Measurements from ENCODE around the gene TTBK2. TPM values are rescaled to one million over a fixed set of nuclear protein-coding genes. Genes with fewer than 3 reads are reported as not detected.

The TTBK2 gene
- total RNA-seq, 2 donors from 2014 or later = 17.9 to 24.8 TPM

GRCh38 chr15:42725331-42725903, 195.2 kb downstream of the TTBK2 start:
- peaks cover 11% of the 10 kb centered on the region for H3K4me1 ChIP-seq (ENCODE audit: control insufficient read depth, insufficient read depth, low read length)
- TF ChIP-seq CTCF (conservative IDR thresholded peaks at IDR 0.05) = no peak
- peaks cover 42% of the 10 kb centered on the region for H3K36me3 ChIP-seq (ENCODE audit: control insufficient read depth, insufficient read depth, low read length)
- H3K27ac ChIP-seq (ENCODE audit: low read depth, low read length) = no peak overlapping the region
- peaks cover 50% of the 10 kb centered on the region for H3K36me3 Mint-ChIP-seq (ENCODE audit: low read depth)
- no peaks in the 10 kb centered on the region for H3K27me3 ChIP-seq (ENCODE audit: control insufficient read depth, insufficient read depth, low read length, poor library complexity, severe bottlenecking)
- no peak overlapping the region for H3K9ac ChIP-seq (ENCODE audit: extremely low read depth, low read length, poor library complexity, severe bottlenecking)
- WGBS, 2 experiments (ENCODE audit: insufficient coverage in 1 of 2, insufficient read length in 1 of 2) = 69 to 82% methylated on average over 7 to 12 of the region's 12 CpGs
- no peak for DNase-seq
- H3K27me3 Mint-ChIP-seq (ENCODE audit: insufficient read depth) = no peaks in the 10 kb centered on the region
- peaks cover 12% of the 10 kb centered on the region for H3K4me1 Mint-ChIP-seq
- H3K4me3 ChIP-seq (ENCODE audit: low read length) = no peak overlapping the region
- H3K9me3 Mint-ChIP-seq = no peaks in the 10 kb centered on the region
- no peaks in the 10 kb centered on the region for H3K9me3 ChIP-seq (ENCODE audit: control insufficient read depth, low read length)
- no peak overlapping the region for H3K27ac Mint-ChIP-seq
- no peak overlapping the region for H3K4me3 Mint-ChIP-seq

GRCh38 chr15:42724276-42724675, 196.3 kb downstream of the TTBK2 start:
- TF ChIP-seq CTCF (conservative IDR thresholded peaks at IDR 0.05) = no peak
- H3K27me3 ChIP-seq (ENCODE audit: control insufficient read depth, insufficient read depth, low read length, poor library complexity, severe bottlenecking) = no peaks in the 10 kb centered on the region
- H3K9me3 ChIP-seq (ENCODE audit: control insufficient read depth, low read length) = no peaks in the 10 kb centered on the region
- Mint-ChIP-seq H3K4me3 (no peak overlapping the region), H3K9me3 (no peaks in the 10 kb centered on the region), H3K36me3 (ENCODE audit: low read depth) (peaks cover 47% of the 10 kb centered on the region), H3K27me3 (ENCODE audit: insufficient read depth) (no peaks in the 10 kb centered on the region), H3K4me1 (peaks cover 12% of the 10 kb centered on the region), H3K27ac (no peak overlapping the region)
- H3K27ac ChIP-seq (ENCODE audit: low read depth, low read length) = no peak overlapping the region
- no peak overlapping the region for H3K4me3 ChIP-seq (ENCODE audit: low read length)
- no peak overlapping the region for H3K9ac ChIP-seq (ENCODE audit: extremely low read depth, low read length, poor library complexity, severe bottlenecking)
- peaks cover 46% of the 10 kb centered on the region for H3K36me3 ChIP-seq (ENCODE audit: control insufficient read depth, insufficient read depth, low read length)
- H3K4me1 ChIP-seq (ENCODE audit: control insufficient read depth, insufficient read depth, low read length) = peaks cover 11% of the 10 kb centered on the region
- no peak for DNase-seq
- 89 to 94% methylated on average over 4 to 6 of the region's 6 CpGs for WGBS, 2 experiments (ENCODE audit: insufficient coverage in 1 of 2, insufficient read length in 1 of 2)

GRCh38 chr15:42723068-42723467, 197.5 kb downstream of the TTBK2 start:
- peaks cover 46% of the 10 kb centered on the region for H3K36me3 ChIP-seq (ENCODE audit: control insufficient read depth, insufficient read depth, low read length)
- H3K36me3 Mint-ChIP-seq (ENCODE audit: low read depth) = peaks cover 38% of the 10 kb centered on the region
- peak; percentile 75 for TF ChIP-seq CTCF (conservative IDR thresholded peaks at IDR 0.05)
- peaks cover 11% of the 10 kb centered on the region for H3K4me1 ChIP-seq (ENCODE audit: control insufficient read depth, insufficient read depth, low read length)
- no peaks in the 10 kb centered on the region for H3K9me3 ChIP-seq (ENCODE audit: control insufficient read depth, low read length)
- no peak for DNase-seq
- WGBS, 2 experiments (ENCODE audit: insufficient coverage in 1 of 2, insufficient read length in 1 of 2) = 77 to 90% methylated on average over 3 to 4 of the region's 4 CpGs
- no peak overlapping the region for H3K4me3 Mint-ChIP-seq
- H3K4me1 Mint-ChIP-seq = peaks cover 12% of the 10 kb centered on the region
- H3K27ac ChIP-seq (ENCODE audit: low read depth, low read length) = no peak overlapping the region
- H3K27me3 ChIP-seq (ENCODE audit: control insufficient read depth, insufficient read depth, low read length, poor library complexity, severe bottlenecking) = no peaks in the 10 kb centered on the region
- peak overlapping the region; percentile 76 for H3K27ac Mint-ChIP-seq
- H3K9ac ChIP-seq (ENCODE audit: extremely low read depth, low read length, poor library complexity, severe bottlenecking) = peak overlapping the region; percentile 17
- H3K9me3 Mint-ChIP-seq = no peaks in the 10 kb centered on the region
- H3K27me3 Mint-ChIP-seq (ENCODE audit: insufficient read depth) = no peaks in the 10 kb centered on the region
- H3K4me3 ChIP-seq (ENCODE audit: low read length) = peak overlapping the region; percentile 13
